Activated naive CD4-positive, alpha-beta T cell (primary cell): Measurements from ENCODE around the gene CLEC11A.

ENCODE experiments used
- DNase-seq, 4 experiments: peaks; one replicate each; lab custom pipeline; 2025; lab: John Stamatoyannopoulos, UW

CLEC11A gene

GRCh38 chr19:50705422-50706019 is 17.6 kb upstream of the CLEC11A start:
- DNase-seq, result no peak

DNA sequence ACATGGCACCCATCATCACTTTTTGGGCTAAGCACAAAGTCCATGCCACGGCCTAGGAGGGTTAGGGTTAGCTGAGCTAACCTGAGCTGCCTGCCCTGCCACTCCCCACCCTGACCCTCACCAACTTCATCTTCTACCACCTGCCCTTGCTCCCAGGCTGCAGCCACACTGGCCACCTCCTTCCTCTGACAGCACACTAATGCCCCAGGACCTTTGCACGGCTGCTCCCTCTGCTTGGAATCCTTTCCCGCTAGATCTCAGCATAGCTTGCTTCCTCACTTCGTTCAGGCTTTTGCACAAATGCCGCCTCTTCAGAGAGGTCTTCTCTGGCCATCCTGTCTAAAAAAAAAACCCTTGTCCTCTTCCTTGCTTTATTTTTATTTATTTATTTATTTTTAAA is 16.8 kb upstream of the CLEC11A start:
- no peak for DNase-seq

DNA sequence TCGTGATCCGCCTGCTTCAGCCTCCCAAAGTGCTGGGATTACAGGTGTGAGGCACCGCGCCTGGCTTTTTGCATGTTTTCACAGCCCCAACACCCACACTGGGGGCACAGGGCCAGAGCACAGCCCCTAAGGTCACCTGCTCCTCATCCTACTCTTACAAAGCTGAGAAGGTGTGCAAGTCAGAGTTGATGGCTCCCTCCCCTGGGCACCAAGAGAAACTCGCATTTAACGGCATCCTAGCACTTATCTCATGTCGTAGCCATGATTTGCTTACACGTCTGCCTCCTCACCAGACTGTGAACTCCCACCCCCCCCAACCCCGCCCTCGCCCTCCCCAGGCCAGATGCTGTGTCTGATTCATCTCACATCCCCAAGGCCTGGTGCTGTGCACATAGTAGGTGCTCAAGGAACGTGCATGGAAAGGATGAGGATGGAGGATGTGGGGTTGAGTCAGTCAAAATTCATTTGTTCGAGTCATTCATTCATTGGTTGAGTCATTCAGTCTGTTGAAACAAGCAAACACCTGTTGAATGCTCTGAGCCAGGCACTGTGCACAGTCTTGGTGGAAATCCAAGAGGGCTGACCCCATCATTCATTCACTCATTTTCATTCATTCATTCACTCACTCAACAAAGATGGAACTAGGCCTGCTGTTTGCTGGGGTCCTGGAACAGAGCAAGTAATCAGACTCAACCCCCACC is 14.8 kb upstream of the CLEC11A start:
- DNase-seq, result no peak

DNA sequence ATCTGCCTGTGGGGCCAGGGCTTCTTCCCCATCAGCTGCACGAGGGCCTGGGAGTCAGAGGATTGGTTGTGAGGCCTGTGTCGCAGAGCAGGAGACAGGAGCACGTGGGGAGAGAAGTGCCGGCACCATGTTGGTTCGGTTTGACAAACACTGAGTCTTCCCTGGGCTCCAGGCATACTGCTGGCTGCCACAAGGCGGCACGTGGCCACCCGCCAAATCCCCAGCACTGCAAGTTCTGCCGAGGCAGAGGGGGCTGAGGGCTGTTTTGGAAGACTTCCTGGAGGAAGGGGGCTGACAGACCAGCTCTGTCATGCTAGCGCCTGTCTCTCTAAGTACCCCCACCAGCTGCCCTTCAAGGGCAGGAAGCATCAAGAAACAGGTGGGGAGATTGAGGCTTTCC is 13.1 kb upstream of the CLEC11A start:
- no peak for DNase-seq

- no peak for DNase-seq
Observed at GRCh38 chr19:50710612-50711011, 12.6 kb upstream of the CLEC11A start.

DNA sequence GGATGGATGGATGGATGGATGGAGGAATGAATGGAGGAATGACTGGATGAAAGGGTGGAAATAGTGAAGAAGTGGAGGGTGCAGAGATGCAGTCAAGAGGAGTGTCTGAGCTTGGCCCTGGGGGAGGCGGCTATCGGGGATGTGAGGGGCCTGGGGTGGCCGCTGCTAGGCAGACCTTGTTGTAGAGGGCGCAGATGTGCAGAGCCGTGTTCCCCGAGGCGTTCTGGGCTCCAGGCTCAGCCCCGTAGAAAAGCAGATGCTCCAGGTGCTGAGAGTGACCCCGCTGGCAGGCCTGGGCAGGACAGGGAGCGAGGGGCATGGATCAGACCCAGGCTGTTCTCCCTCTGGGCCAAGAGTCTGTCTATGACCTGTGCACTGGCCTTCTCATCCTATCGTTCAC is 12.0 kb upstream of the CLEC11A start:
- no peak for DNase-seq

GRCh38 chr19:50711805-50712204 is 11.4 kb upstream of the CLEC11A start:
- DNase-seq, result no peak

DNA sequence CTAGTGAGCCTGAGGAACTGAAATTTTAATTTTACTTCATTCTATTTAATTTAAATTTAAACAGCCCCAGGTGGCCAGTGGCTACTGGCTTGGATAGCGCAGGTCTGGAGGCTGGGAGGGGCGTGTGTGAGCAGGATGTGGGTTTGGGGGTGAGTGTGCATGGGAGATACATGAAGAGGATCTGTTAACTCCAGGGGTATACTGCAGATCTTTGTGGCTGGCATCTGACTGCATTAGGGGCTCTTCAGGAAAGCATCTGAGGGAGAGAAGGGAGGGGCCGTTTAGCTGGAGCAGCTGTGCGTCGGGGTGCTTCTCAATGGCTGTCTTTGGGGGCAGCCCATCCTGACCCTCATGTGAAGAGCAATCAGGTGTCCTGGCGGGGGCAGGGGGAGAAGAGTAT is 10.3 kb upstream of the CLEC11A start:
- no peak for DNase-seq

GRCh38 chr19:50713556-50714236 is 9.5 kb upstream of the CLEC11A start:
- DNase-seq, result no peak

- DNase-seq, result no peak
Observed at GRCh38 chr19:50716178-50717025, 6.8 kb upstream of the CLEC11A start.

DNA sequence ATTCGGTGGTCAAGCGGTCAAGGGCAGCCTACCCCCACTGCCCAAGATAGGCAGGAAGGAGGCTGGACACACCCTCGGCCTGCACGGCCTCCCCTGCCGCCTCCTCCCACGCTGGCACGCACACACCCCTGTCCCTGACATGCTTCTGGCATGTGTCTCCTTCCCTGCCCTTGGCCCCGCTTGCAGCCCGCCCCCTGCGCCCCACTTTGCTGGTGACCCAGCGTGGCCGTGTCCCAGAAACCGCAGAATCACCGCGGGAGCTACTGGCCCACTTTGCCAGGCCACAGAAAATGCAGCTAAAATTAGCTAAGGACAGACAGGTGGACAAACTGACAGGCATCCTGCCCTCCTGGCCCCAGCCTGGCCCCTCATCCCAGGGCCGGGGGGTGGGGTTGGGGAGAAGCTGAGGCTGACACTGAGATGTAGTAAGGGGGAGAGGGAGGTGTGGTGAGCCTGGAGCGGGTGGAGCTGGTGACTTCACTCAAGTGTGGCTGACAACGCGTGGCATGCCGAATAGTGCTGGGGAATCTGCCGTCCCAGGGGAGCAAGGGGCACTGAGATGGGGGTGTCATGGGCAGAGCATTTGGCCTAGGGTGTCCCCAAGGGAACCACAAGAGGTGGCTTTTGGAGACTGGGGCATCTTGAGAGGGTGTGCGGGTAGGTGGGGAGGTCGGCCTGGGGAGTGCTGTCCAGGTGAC is 6.0 kb upstream of the CLEC11A start:
- no peak for DNase-seq

DNA sequence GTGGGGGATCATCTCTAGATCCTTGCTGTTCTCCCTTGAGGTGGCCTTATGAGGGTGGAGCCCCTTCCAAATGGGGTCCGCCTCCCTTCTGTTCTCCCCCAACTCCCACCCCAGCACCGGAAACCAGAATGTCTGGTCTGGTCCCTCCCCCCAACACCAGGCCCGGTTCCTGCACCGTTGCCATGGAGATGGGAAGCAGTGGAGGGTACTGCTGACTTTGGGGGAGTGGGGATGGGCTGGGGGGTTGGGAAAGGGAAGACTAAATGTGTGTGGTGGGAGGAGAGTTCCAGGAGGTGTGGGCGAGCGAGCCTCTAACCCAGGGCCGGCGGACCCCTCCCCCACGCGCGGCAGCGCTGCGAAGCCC is 5.3 kb upstream of the CLEC11A start:
- no peak for DNase-seq

- peak in 1 of 4 experiments; percentile 3 for DNase-seq
Observed at GRCh38 chr19:50718255-50719118, 4.7 kb upstream of the CLEC11A start.

DNA sequence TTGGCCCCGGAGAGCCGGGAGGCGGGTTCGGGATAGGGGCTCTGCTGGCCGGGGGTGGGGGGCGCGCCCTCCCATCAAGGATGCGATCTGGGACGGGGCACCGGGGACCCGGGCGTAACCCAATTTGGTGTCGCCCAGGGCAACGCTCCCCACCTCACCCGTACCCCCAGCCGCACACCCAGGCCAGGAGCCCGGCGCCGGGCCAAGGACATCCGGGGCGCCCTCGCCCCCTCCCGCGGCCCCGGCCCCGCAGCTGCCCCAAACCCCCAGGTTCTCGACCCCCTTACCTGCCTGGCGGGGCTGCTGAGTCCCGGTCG is 4.1 kb upstream of the CLEC11A start:
- DNase-seq, result no peak

DNA sequence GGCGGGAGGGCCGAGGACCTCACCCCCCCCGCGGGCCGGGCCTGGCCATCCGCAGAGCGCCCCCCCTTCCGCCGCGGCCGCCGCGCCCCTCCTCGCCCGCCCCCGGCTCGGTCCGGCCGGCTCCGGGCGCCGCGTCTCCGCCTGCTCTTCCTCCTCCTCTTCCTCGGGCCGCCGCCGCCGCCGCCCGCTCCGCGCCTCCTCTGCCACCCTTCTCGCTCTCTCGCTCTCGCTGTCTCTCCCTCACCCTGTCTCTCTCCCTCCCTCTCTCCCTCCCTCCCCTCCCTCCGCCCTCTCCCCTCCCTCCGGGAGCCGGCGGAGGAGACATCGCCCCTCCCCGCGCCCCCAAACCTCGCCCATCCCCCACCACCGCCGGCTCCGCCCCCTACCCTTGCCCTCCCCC is 3.6 kb upstream of the CLEC11A start, which contains the start of gene SHANK1:
Gene SHANK1, minus strand, starts transcription at position 237 of the 400 bp plus-strand sequence. CDS start 2,883 bp downstream, outside the sequence.
- DNase-seq, result no peak

- DNase-seq, result no peak
Observed at GRCh38 chr19:50720181-50720920, 2.8 kb upstream of the CLEC11A start.

GRCh38 chr19:50720921-50721381 is 2.2 kb upstream of the CLEC11A start:
- no peak for DNase-seq

- no peak for DNase-seq
Observed at GRCh38 chr19:50721441-50722137, 1.6 kb upstream of the CLEC11A start.

- no peak for DNase-seq
Observed at GRCh38 chr19:50722201-50723013, 757 bp upstream of the CLEC11A start.
